UCSD-AML1 (cell line): ENCODE data around the gene ARR3.
A peak's percentile ranks its signal among the peaks of the same experiment; 100 is the strongest.
"Not testable (repeated sequence)": the region's sequence is repeated elsewhere in the genome, so short reads cannot be mapped to it uniquely, and the experiment has no call there.

ENCODE experiments used
- DNase-seq: peaks from one replicate; lab custom pipeline; 2025; ENCODE audit not compliant: unreplicated experiment; lab: John Stamatoyannopoulos, UW

Gene ARR3

GRCh38 chrX:70279081-70279480, 10.9 kb downstream of the ARR3 start:
- DNase-seq = no peak

GRCh38 chrX:70280573-70280972, 12.4 kb downstream of the ARR3 start:
- no peak for DNase-seq

GRCh38 chrX:70281951-70282350, 13.8 kb downstream of the ARR3 start, which contains the start of gene RAB41:
Gene RAB41, plus strand, starts transcription at chrX:70282172. Its CDS starts 46 bp downstream, at chrX:70282218.
- no peak for DNase-seq

- DNase-seq = no peak
These were observed 21.1 kb downstream of the ARR3 start for GRCh38 chrX:70289168-70289792.

- peak; percentile 83 for DNase-seq
These were observed 21.9 kb downstream of the ARR3 start, which contains the start of the genes KIF4A and PDZD11 for GRCh38 chrX:70289793-70290770. Gene KIF4A, plus strand, starts transcription at chrX:70290104. Its CDS starts 355 bp downstream, at chrX:70290459. Gene PDZD11, minus strand, starts transcription at chrX:70289927. Its CDS starts 586 bp downstream, at chrX:70289341.

- DNase-seq = no peak
These were observed 24.7 kb downstream of the ARR3 start for GRCh38 chrX:70292788-70293187.

- no peak for DNase-seq
These were observed 25.5 kb downstream of the ARR3 start for GRCh38 chrX:70293621-70294020.

- DNase-seq = no peak
These were observed 33.6 kb downstream of the ARR3 start for GRCh38 chrX:70301716-70302115.

GRCh38 chrX:70313503-70313902, 45.4 kb downstream of the ARR3 start:
- no peak for DNase-seq

GRCh38 chrX:70322784-70323183, 54.6 kb downstream of the ARR3 start:
- DNase-seq = no peak

GRCh38 chrX:70323628-70324027, 55.5 kb downstream of the ARR3 start:
- not testable (repeated sequence) for DNase-seq

GRCh38 chrX:70324326-70324725, 56.2 kb downstream of the ARR3 start:
- no peak for DNase-seq

GRCh38 chrX:70331161-70331560, 63.0 kb downstream of the ARR3 start:
- no peak for DNase-seq
